K562 (cell line): ENCODE results near the gene WDR62. TPM values are rescaled to one million over a fixed set of nuclear protein-coding genes. Genes with fewer than 3 reads are reported as not detected.

Experiments
- BACH1 ChIP-seq: fragments of 200-800 bp; sonication (Bioruptor generic); IDR thresholded peaks from 2 replicates; pipeline ENCODE4 v1.6.1; 2016; ENCODE audit warnings: missing genetic modification characterization, missing compliant biosample characterization
- CREM ChIP-seq: IDR thresholded peaks from 2 replicates; pipeline ENCODE4 v1.6.1; 2014; ENCODE audit warnings: antibody characterized with exemption, low read depth
- FOS ChIP-seq: IDR thresholded peaks from 3 replicates; pipeline ENCODE4 v1.6.1; 2011; ENCODE audit not compliant: insufficient read length; ENCODE audit errors: extremely low read depth
- FOXA1 ChIP-seq: fragments of 450-650 bp; IDR thresholded peaks from 2 replicates; pipeline ENCODE4 v1.6.1; 2016; ENCODE audit warnings: mild to moderate bottlenecking, borderline replicate concordance
- HBP1 ChIP-seq: fragments of 450-650 bp; formaldehyde crosslinking; IDR thresholded peaks from 2 replicates; pipeline ENCODE4 v1.4.0; 2022; ENCODE audit warnings: missing genetic modification characterization
- JUND ChIP-seq, 2 experiments: IDR thresholded peaks; 2 replicates in 1 of 2; 3 replicates in 1 of 2; pipeline ENCODE4 v1.6.1; 2011; ENCODE audit warnings: borderline replicate concordance in 2 of 2, low read depth in 2 of 2, low read length in 2 of 2, improper control_type of control experiment in 1 of 2, missing biosample characterization in 1 of 2, missing genetic modification characterization in 1 of 2, missing genetic modification reagents in 1 of 2
- OTX1 ChIP-seq: fragments of 450-650 bp; formaldehyde crosslinking; IDR thresholded peaks from 2 replicates; pipeline ENCODE4 v1.4.0; 2022; ENCODE audit warnings: mild to moderate bottlenecking
- POLR2AphosphoS2 ChIP-seq: IDR thresholded peaks from 2 replicates; pipeline ENCODE4 v1.6.1; 2012; ENCODE audit warnings: low read length, improper control_type of control experiment
- RNF219 ChIP-seq: fragments of 250-450 bp; sonication (Bioruptor Pico); IDR thresholded peaks from 2 replicates; pipeline ENCODE4 v1.5.0; 2022; ENCODE audit warnings: mild to moderate bottlenecking
- TAF7 ChIP-seq: fragments of 450-650 bp; IDR thresholded peaks from 2 replicates; pipeline ENCODE4 v1.6.1; 2016; ENCODE audit warnings: missing genetic modification characterization, missing compliant biosample characterization
- U2AF2 ChIP-seq: fragments of 200-400 bp; formaldehyde crosslinking; optimal IDR thresholded peaks from 2 replicates; pipeline ENCODE3; 2017; ENCODE audit warnings: low read depth, mild to moderate bottlenecking, low read length
- YY1 ChIP-seq, 3 experiments: IDR thresholded peaks; 2 replicates each; pipeline ENCODE4 v1.6.1; 2011; ENCODE audit warnings: low read length in 2 of 3, mild to moderate bottlenecking in 2 of 3, moderate library complexity in 2 of 3, borderline replicate concordance in 1 of 3, control low read depth in 1 of 3, low read depth in 1 of 3; ENCODE audit not compliant: insufficient read depth in 3 of 3, insufficient replicate concordance in 2 of 3, control insufficient read depth in 1 of 3, insufficient read length in 1 of 3; ENCODE audit errors: extremely low read depth in 1 of 3
- ZBTB26 ChIP-seq: fragments of 450-650 bp; formaldehyde crosslinking; IDR thresholded peaks from 2 replicates; pipeline ENCODE4 v1.4.0; 2022; ENCODE audit warnings: missing genetic modification characterization
- ZNF444 ChIP-seq: fragments of 250-450 bp; sonication (Bioruptor Pico); IDR thresholded peaks from 2 replicates; pipeline ENCODE4 v1.4.0; 2020; ENCODE audit warnings: mild to moderate bottlenecking, moderate library complexity
- ZNF592 ChIP-seq: fragments of 450-650 bp; IDR thresholded peaks from 2 replicates; pipeline ENCODE4 v1.6.1; 2017; ENCODE audit warnings: antibody characterized with exemption, mild to moderate bottlenecking
- polyA plus RNA-seq, 8 experiments: library from polyadenylated mRNA; depleted of rRNA in 4 of 8; stranded (reverse) in 5 of 8; unstranded in 3 of 8; fragments of >200 nt; fragmentation: Nextera tagmentation in 2 of 8; fragmentation: Illumina TruSeq in 1 of 8; extraction: Ambion mirVana in 2 of 8; extraction: Trizol in 1 of 8; gene quantifications; 2 replicates each; pipeline versions ENCODE4 v1.2.1 to v1.2.3, GENCODE V29; 2011 to 2014; ENCODE audit warnings: inconsistent platforms in 1 of 8, missing spikeins in 1 of 8
- total RNA-seq, 7 experiments: library from RNA; depleted of rRNA in 6 of 7; stranded (reverse); fragments of >200 nt in 6 of 7; fragmentation: Illumina TruSeq in 2 of 7; extraction: Trizol in 2 of 7; gene quantifications; 2 replicates each; pipeline versions ENCODE4 v1.2.1 to v1.2.3, GENCODE V29; 2011 to 2021; ENCODE audit warnings: low replicate concordance in 1 of 7

The WDR62 gene
- total and polyA plus RNA-seq, 9 of the 15 experiments (the other 6 are each of a cell fraction or from before 2014, with no cell fraction given), result 0.35 to 32.8 (median 14.4) TPM

- TF ChIP-seq ZNF592, result no peak
- peak in 2 of 3 experiments; percentile 37 to 87 for TF ChIP-seq YY1 (IDR thresholded peaks at IDR 0.05; ENCODE audit: borderline replicate concordance in 1 of 3, control insufficient read depth in 1 of 3, extremely low read depth in 1 of 3, insufficient read depth in 3 of 3, insufficient read length in 1 of 3, insufficient replicate concordance in 2 of 3, low read depth in 1 of 3, low read length in 2 of 3)
- TF ChIP-seq TAF7 (tag), result peak; percentile 73
- no peak for TF ChIP-seq POLR2AphosphoS2
- TF ChIP-seq ZNF444 (CRISPR knock-in tag), result no peak
- TF ChIP-seq OTX1 (CRISPR knock-in tag), result peak; percentile 91
- TF ChIP-seq FOS, result peak; percentile 94
- 0 out of 2 replicates have a peak, but pooled peaks have one; percentile 17 for TF ChIP-seq JUND (IDR thresholded peaks at IDR 0.05; ENCODE audit: borderline replicate concordance, low read depth, low read length)
- no peak for TF ChIP-seq JUND (tag; IDR thresholded peaks at IDR 0.05; ENCODE audit: borderline replicate concordance, low read depth, low read length)
- TF ChIP-seq BACH1 (tag), result no peak
- peak; percentile 80 for TF ChIP-seq CREM
- no peak for TF ChIP-seq FOXA1
- TF ChIP-seq ZBTB26, result 0 out of 2 replicates have a peak, but pooled peaks have one; percentile 40
- no peak for TF ChIP-seq U2AF2
- TF ChIP-seq RNF219 (CRISPR knock-in tag), result no peak
- TF ChIP-seq HBP1 (CRISPR knock-in tag), result peak; percentile 47
Observed at GRCh38 chr19:36014012-36014924, 40.4 kb upstream of the WDR62 start, which contains the start of gene ALKBH6 (continued).
